Gastroesophageal sphincter (tissue), 4 donors: Measurements from ENCODE around the gene GRHL1. TPM values are rescaled to one million over a fixed set of nuclear protein-coding genes. Genes with fewer than 3 reads are reported as not detected.

Experiments used
- ATAC-seq: fragments of 150-250 bp; one replicate; pipeline ENCODE4 v1.9.1; 2016; ENCODE audit warnings: mild to moderate bottlenecking, moderate library complexity
- H3K27ac ChIP-seq, 4 donors: fragments of 200-600 bp; sonication (generic) in 3 of 4; 1 replicate in 3 of 4; 2 replicates in 1 of 4; pipeline ENCODE4 v1.5.1; 2016 to 2019
- H3K27me3 ChIP-seq: fragments of 200-600 bp; sonication (generic); one replicate; pipeline ENCODE4 v1.5.1; 2019
- H3K36me3 ChIP-seq, 2 donors: fragments of 200-600 bp; sonication (generic); one replicate each; pipeline ENCODE4 v1.5.1; 2019; ENCODE audit warnings: control low read depth in 1 of 2
- H3K4me1 ChIP-seq, 3 donors: fragments of 200-600 bp; sonication (generic); 1 replicate in 2 of 3; 2 replicates in 1 of 3; pipeline ENCODE4 v1.5.1; 2016 to 2019; ENCODE audit warnings: control low read depth in 2 of 3
- H3K4me3 ChIP-seq, 2 donors: fragments of 200-600 bp; sonication (generic); one replicate each; pipeline ENCODE4 v1.5.1; 2019; ENCODE audit warnings: mild to moderate bottlenecking in 1 of 2, moderate library complexity in 1 of 2
- H3K9me3 ChIP-seq, 3 donors: fragments of 200-600 bp; sonication (generic); one replicate each; pipeline ENCODE4 v1.5.1; 2017 to 2019; ENCODE audit warnings: control low read depth in 2 of 3
- EP300 ChIP-seq: sonication (generic); formaldehyde crosslinking; IDR thresholded peaks from one replicate; pipeline ENCODE4 v1.6.1; 2017; ENCODE audit warnings: antibody characterized with exemption, mild to moderate bottlenecking
- POLR2A ChIP-seq, 2 donors: fragments of 450-650 bp; IDR thresholded peaks; one replicate each; pipeline ENCODE4 v1.6.1; 2017; ENCODE audit warnings: antibody characterized with exemption in 2 of 2, mild to moderate bottlenecking in 2 of 2, moderate library complexity in 1 of 2
- POLR2AphosphoS5 ChIP-seq: sonication (generic); formaldehyde crosslinking; IDR thresholded peaks from one replicate; pipeline ENCODE4 v1.6.1; 2017; ENCODE audit warnings: antibody characterized with exemption
- WGBS, 2 donors: methylation state at CpG; one replicate each; pipeline ENCODE4 v1.1.5; 2018; ENCODE audit warnings: low coverage in 1 of 2; 5-methylcytosine and 5-hydroxymethylcytosine counted together
- total RNA-seq, 4 donors: library from RNA; depleted of rRNA; stranded (reverse); fragments of >200 nt; gene quantifications; one replicate each; pipeline ENCODE4 v1.1.0, GENCODE V29; 2016
- TF ChIP-seq, protein P1 (sequence below), 4 experiments: fragments of 200-600 bp in 2 of 4; fragments of 450-650 bp in 2 of 4; sonication (generic) in 1 of 4; IDR thresholded peaks; one replicate each; pipeline ENCODE4 v1.5.1; 2017 to 2019; ENCODE audit warnings: antibody characterized with exemption in 4 of 4, mild to moderate bottlenecking in 2 of 4, moderate library complexity in 2 of 4

GRHL1 gene
- total RNA-seq, 4 donors from 2014 or later, result 1.3 to 6.1 (median 2.3) TPM

DNA sequence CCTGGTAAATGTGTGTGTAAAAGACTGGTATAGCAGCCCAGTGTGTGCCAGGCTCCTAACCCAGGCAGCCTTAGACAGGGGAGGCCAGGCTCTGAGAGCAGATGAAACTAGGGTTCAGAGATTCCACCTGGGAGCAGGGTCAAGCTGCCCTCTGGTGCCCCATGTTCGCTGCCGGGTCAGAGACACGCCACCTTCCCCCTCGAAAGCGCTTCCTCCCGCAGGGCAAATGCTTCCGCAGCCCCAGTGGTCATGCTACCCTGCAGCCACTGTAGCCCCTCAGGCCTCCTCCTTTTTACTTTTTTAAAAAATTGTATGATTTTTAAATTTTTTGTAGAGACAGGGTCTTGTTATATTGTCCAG is 81.2 kb downstream of the GRHL1 start:
- Histone ChIP-seq H3K36me3 (no peaks in the 10 kb centered on the region), H3K27ac (no peak overlapping the region), H3K9me3 (no peaks in the 10 kb centered on the region), H3K27me3 (no peaks in the 10 kb centered on the region), H3K4me3 (no peak overlapping the region), H3K4me1 (peaks cover 0 to 56% (median 44%) of the 10 kb centered on the region in 3 donors)
- TF ChIP-seq, protein P1, sequence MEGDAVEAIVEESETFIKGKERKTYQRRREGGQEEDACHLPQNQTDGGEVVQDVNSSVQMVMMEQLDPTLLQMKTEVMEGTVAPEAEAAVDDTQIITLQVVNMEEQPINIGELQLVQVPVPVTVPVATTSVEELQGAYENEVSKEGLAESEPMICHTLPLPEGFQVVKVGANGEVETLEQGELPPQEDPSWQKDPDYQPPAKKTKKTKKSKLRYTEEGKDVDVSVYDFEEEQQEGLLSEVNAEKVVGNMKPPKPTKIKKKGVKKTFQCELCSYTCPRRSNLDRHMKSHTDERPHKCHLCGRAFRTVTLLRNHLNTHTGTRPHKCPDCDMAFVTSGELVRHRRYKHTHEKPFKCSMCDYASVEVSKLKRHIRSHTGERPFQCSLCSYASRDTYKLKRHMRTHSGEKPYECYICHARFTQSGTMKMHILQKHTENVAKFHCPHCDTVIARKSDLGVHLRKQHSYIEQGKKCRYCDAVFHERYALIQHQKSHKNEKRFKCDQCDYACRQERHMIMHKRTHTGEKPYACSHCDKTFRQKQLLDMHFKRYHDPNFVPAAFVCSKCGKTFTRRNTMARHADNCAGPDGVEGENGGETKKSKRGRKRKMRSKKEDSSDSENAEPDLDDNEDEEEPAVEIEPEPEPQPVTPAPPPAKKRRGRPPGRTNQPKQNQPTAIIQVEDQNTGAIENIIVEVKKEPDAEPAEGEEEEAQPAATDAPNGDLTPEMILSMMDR (IDR thresholded peaks at IDR 0.05), result no peak
- TF ChIP-seq EP300, result no peak
- TF ChIP-seq POLR2AphosphoS5, result no peak
- no peak for TF ChIP-seq POLR2A (IDR thresholded peaks at IDR 0.05)
- 89% methylated on average over 7 of the region's 7 CpGs; no CpG with 5 or more reads in 1 of the 2 donors for WGBS, 2 donors
- no peak for ATAC-seq

DNA sequence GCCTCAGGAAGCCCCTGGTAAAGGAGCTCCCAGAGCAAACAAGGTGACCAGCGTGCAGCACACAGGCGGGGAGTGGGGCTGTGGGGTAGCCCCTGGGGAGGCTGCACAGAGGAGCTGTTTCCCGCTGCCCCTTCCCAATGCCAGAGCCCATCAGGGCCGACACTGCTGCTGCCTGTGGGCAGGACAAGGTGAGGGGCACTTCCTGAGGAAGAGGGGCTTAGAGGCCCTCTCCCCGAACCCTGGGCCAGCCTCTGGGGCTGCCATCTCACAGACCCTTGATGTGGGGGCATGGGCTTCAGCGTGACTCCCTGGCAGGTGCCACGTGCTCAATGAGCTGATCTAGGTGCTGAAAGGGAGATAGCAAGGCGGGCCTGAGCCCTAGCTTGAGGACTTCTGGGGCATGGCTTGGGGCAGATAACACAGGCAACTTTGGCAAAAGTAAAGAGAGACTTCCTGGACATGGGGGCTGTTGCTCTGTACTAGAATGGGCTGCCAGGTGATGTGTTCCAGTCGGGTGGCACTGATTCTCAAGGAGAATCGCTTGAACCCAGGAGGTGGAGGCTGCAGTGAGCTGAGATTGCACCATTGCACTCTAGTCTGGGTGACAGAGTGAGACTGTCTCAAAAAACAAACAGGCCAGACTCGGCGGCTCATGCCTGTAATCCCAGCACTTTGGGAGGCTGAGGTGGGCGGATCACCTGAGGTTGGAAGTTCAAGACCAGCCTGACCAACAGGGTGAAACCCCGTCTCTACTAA is 81.9 kb downstream of the GRHL1 start:
- Histone ChIP-seq H3K27ac (no peak overlapping the region), H3K9me3 (no peaks in the 10 kb centered on the region), H3K36me3 (no peaks in the 10 kb centered on the region), H3K27me3 (no peaks in the 10 kb centered on the region), H3K4me1 (peaks cover 0 to 58% (median 43%) of the 10 kb centered on the region in 3 donors), H3K4me3 (no peak overlapping the region)
- no peak for TF ChIP-seq POLR2A (IDR thresholded peaks at IDR 0.05)
- TF ChIP-seq, protein P1 (IDR thresholded peaks at IDR 0.05), result no peak
- TF ChIP-seq POLR2AphosphoS5, result no peak
- no peak for TF ChIP-seq EP300
- ATAC-seq, result no peak
- WGBS, 2 donors, result 82 to 100% methylated on average over 2 to 7 of the region's 14 CpGs

DNA sequence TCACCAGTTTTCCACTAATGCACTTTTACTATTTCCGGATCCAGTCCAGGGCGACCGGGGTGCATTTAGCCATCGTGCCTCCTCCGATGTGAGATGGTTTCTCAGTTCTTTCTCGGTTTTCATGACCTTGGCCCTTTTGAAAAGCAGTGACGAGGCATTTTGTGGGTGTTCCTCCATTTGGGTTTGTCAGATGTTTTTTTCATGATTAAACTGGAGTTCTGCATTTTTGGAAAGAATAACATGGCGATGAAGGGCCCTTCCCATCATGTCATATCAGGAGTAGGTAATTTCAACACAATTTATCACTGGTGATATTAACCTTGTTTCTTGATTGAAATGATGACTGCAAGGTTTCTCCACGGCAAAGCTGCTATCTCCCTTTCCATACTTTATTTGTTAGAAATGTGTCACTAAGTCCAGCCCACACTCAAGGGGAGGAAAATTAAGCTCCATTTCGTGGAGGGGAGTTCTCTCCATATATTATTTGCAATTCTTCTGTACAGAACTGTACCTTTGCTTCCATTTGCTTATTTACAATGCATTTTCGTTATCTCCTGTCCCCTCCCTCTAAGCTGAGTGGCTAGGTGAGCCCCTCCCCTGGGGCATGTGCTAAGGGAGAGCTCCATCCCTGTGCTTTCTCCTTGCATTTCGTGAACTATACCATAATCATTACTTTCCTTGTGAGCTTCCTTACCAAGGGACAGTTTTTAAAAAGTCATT is 83.0 kb downstream of the GRHL1 start:
- WGBS, 2 donors, result 80 to 83% methylated on average over 10 to 12 of the region's 12 CpGs
- no peak for TF ChIP-seq EP300
- TF ChIP-seq, protein P1 (IDR thresholded peaks at IDR 0.05), result no peak
- TF ChIP-seq POLR2A (IDR thresholded peaks at IDR 0.05), result no peak
- TF ChIP-seq POLR2AphosphoS5, result no peak

DNA sequence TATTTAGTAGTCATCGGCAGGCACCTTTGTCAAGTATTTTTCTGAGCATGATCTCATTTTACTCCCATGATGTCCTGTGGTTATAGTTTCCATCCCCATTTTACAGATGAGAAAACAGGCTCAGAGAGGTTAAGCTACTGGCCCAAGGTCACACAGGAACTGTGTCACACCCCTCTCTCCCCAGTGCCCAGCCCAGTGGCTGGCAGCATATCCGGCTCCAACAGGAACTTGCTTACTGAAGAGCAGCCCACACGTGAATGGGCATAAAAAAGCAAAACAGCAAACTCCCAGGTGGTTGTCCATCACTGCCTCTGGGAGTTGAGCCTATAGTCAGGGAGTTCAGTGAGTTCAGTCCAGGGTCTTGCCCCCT is 83.5 kb downstream of the GRHL1 start:
- no peak for ATAC-seq
- WGBS, 2 donors, result 58 to 64% methylated on average over 3 of the region's 3 CpGs
- Histone ChIP-seq H3K9me3 (no peaks in the 10 kb centered on the region), H3K4me3 (no peak overlapping the region), H3K4me1 (peaks cover 0 to 58% (median 32%) of the 10 kb centered on the region in 3 donors), H3K36me3 (no peaks in the 10 kb centered on the region), H3K27me3 (no peaks in the 10 kb centered on the region), H3K27ac (peak overlapping the region in 1 of 4 donors; percentile 82)
- TF ChIP-seq POLR2A (IDR thresholded peaks at IDR 0.05) (no peak), EP300 (no peak), POLR2AphosphoS5 (no peak)
- TF ChIP-seq, protein P1 (IDR thresholded peaks at IDR 0.05), result no peak

More for the DNA sequence above, 83.0 kb downstream of the GRHL1 start:
- Histone ChIP-seq H3K4me3 (no peak overlapping the region), H3K36me3 (no peaks in the 10 kb centered on the region), H3K27me3 (no peaks in the 10 kb centered on the region), H3K9me3 (no peaks in the 10 kb centered on the region), H3K27ac (no peak overlapping the region), H3K4me1 (peaks cover 0 to 58% (median 34%) of the 10 kb centered on the region in 3 donors)
- no peak for ATAC-seq
